Measurements from ENCODE around the gene MAP4K4. TPM values are rescaled to one million over a fixed set of nuclear protein-coding genes. Genes with fewer than 3 reads are reported as not detected.

The MAP4K4 gene
- total RNA-seq: 170 to 175 TPM (median 174 TPM) in 3 replicates

DNA sequence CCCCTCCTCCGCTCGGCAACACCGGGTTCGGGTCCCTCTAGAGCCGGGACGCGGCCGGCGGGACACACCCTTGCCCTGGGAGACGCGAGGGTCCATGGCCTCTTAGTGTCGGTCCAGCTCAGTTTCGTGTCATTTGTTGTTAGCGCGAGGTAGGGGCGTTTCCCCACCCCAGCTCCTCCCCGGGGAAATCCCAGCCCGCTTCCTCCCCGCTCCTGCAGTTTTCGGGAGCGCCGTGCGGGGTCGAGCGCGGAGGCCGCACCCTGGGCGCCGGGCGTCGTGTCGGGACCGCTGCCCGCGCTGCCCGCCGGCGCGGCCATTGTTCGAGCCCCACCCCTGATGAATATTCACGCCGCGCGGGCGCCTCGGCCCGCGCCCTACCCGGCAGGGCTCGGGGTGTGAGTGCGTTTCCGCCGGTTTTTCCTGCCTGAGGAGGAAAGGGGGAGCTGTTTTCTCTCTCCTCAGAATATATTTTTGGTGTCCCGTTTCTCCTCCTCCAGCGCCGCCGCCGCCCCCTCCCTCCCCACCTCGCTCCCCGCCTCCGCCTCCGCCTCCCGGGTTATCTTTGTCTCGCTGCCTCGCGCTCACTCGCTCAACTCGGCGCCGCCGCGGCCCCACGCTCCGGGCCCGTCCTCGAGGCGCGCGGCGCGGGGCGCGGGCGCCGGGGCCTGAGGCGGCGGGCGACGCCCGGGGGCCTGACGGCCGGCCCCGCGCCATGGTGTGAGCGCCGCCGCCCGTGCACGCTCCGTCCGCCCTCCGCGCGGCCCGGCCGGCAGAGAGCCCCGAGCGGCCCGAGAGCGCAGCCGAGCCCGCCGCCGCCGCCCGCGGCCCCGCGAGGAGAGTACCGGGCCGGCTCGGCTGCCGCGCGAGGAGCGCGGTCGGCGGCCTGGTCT lies at the start of gene MAP4K4:
Gene MAP4K4 (plus strand): TSS at position 584 of the 890 bp plus-strand sequence. CDS start 374 bp downstream, outside the sequence.
- Mint-ChIP-seq H3K27ac (peak within 1 kb of the TSS; percentile 97), H3K27me3 (ENCODE audit: low read depth) (no peaks in the 10 kb centered on the region), H3K9me3 (no peaks in the 10 kb centered on the region), H3K4me3 (peak within 1 kb of the TSS; percentile 88), H3K36me3 (peaks cover 5% of the 10 kb centered on the region), H3K4me1 (peaks cover 15% of the 10 kb centered on the region)
- peak; percentile 68 to 74 for DNase-seq (ENCODE audit: low spot score in 2 of 2, unreplicated experiment in 2 of 2)
- TF ChIP-seq, protein P1, sequence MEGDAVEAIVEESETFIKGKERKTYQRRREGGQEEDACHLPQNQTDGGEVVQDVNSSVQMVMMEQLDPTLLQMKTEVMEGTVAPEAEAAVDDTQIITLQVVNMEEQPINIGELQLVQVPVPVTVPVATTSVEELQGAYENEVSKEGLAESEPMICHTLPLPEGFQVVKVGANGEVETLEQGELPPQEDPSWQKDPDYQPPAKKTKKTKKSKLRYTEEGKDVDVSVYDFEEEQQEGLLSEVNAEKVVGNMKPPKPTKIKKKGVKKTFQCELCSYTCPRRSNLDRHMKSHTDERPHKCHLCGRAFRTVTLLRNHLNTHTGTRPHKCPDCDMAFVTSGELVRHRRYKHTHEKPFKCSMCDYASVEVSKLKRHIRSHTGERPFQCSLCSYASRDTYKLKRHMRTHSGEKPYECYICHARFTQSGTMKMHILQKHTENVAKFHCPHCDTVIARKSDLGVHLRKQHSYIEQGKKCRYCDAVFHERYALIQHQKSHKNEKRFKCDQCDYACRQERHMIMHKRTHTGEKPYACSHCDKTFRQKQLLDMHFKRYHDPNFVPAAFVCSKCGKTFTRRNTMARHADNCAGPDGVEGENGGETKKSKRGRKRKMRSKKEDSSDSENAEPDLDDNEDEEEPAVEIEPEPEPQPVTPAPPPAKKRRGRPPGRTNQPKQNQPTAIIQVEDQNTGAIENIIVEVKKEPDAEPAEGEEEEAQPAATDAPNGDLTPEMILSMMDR (IDR thresholded peaks at IDR 0.05; ENCODE audit: unreplicated experiment): peak; percentile 22

DNA sequence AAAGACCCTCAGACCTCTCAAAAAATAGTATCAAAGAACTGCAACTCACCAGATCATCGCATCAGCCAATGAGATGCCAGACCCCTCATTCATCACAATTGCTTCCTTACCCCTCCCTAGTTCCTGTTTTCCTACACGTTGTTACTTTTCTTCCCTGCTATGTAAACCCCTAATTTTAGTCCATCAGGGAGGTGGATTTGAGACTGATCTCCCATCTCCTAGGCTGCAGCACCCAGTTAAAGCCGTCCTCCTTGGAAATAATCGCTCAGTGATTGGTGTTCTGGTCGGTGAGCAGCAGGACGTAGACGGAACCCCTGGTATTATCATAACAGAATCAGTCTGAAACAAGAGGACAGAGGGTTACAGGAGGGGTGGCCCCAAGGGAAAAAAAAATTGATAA lies 44.0 kb upstream of the MAP4K4 start:
- Mint-ChIP-seq H3K4me3 (no peak overlapping the region), H3K27ac (no peak overlapping the region)

DNA sequence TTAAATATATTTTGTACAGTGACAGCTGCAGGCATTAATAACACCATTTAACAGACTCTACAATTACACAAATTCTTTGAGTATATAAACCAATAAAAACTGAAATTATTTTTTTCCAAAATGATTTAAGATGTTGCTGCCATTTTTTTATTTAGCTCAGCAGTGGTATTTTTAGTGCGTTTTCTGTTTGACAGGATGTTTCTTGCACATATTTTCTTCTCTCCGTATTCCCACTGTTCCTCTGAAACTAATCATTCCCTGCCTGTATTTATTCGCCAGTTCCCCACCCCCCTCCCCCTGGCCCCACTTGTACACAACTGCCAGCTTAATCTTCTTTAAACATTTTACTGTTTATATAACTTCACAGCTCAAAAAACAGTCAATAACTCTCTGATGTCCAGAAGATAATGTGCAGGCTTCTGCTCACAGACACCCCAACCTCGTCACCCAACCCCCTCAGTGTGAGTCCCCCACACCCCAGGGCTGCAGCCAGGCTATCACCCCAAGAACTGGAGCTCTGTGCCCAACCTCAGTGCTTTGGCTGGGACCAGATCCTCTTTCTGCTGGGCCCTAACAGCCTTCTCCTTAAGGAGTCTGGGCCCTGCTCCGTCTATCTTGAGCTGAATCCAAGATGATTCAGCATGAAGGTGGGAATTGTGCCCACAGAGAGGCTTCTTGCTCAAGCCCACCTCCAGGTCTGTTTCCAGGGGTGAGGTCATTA lies 41.6 kb upstream of the MAP4K4 start:
- Mint-ChIP-seq H3K36me3 (peaks cover 2% of the 10 kb centered on the region), H3K9me3 (peaks cover 8% of the 10 kb centered on the region), H3K27me3 (ENCODE audit: low read depth) (no peaks in the 10 kb centered on the region), H3K27ac (no peak overlapping the region), H3K4me1 (peaks cover 3% of the 10 kb centered on the region), H3K4me3 (no peak overlapping the region)
- no peak for DNase-seq (ENCODE audit: low spot score in 2 of 2, unreplicated experiment in 2 of 2)
- TF ChIP-seq, protein P1 (IDR thresholded peaks at IDR 0.05; ENCODE audit: unreplicated experiment): no peak

More for the DNA sequence above, 44.0 kb upstream of the MAP4K4 start:
- Mint-ChIP-seq H3K9me3 (peaks cover 8% of the 10 kb centered on the region), H3K4me1 (peaks cover 3% of the 10 kb centered on the region), H3K36me3 (peaks cover 2% of the 10 kb centered on the region), H3K27me3 (ENCODE audit: low read depth) (no peaks in the 10 kb centered on the region)
- DNase-seq (ENCODE audit: low spot score in 2 of 2, unreplicated experiment in 2 of 2): no peak
- TF ChIP-seq, protein P1 (IDR thresholded peaks at IDR 0.05; ENCODE audit: unreplicated experiment): no peak

GRCh38 chr2:101657787-101658186 lies 39.7 kb upstream of the MAP4K4 start:
- Mint-ChIP-seq H3K4me1 (peaks cover 3% of the 10 kb centered on the region), H3K27ac (no peak overlapping the region), H3K27me3 (ENCODE audit: low read depth) (no peaks in the 10 kb centered on the region), H3K4me3 (no peak overlapping the region), H3K36me3 (no peaks in the 10 kb centered on the region), H3K9me3 (peaks cover 5% of the 10 kb centered on the region)
- DNase-seq (ENCODE audit: low spot score in 2 of 2, unreplicated experiment in 2 of 2): no peak
- TF ChIP-seq, protein P1 (IDR thresholded peaks at IDR 0.05; ENCODE audit: unreplicated experiment): no peak

GRCh38 chr2:101658387-101658786 lies 39.1 kb upstream of the MAP4K4 start:
- TF ChIP-seq, protein P1 (IDR thresholded peaks at IDR 0.05; ENCODE audit: unreplicated experiment): no peak
- Mint-ChIP-seq H3K9me3 (peaks cover 3% of the 10 kb centered on the region), H3K4me1 (peaks cover 3% of the 10 kb centered on the region), H3K4me3 (no peak overlapping the region), H3K27me3 (ENCODE audit: low read depth) (no peaks in the 10 kb centered on the region), H3K27ac (no peak overlapping the region), H3K36me3 (no peaks in the 10 kb centered on the region)
- DNase-seq (ENCODE audit: low spot score in 2 of 2, unreplicated experiment in 2 of 2): no peak

Data from mesothelial cell of epicardium (in vitro differentiated cells).